GM06990 (cell line): ENCODE data around the gene CD226.
A peak's percentile ranks its signal among the peaks of the same experiment; 100 is the strongest.

ENCODE experiments used
- DNase-seq: peaks from one replicate; pipeline ENCODE4 v3.0.0-alpha.2; 2011; ENCODE audit not compliant: insufficient read length; ENCODE audit errors: extremely low read depth
- H3K27me3 ChIP-seq: replicated peaks from 2 replicates; pipeline ENCODE4 v1.6.0; 2011; ENCODE audit warnings: low read length; ENCODE audit not compliant: control insufficient read depth, insufficient read depth
- H3K36me3 ChIP-seq: 2 replicates; pipeline ENCODE4 v1.5.1; 2011; ENCODE audit warnings: low read length; ENCODE audit not compliant: control insufficient read depth, insufficient read depth
- H3K4me3 ChIP-seq: replicated peaks from 2 replicates; pipeline ENCODE4 v1.5.1; 2011; ENCODE audit warnings: low read depth, mild to moderate bottlenecking, control low read depth, low read length
- CTCF ChIP-seq: IDR thresholded peaks from 2 replicates; pipeline ENCODE4 v1.5.1; 2011; ENCODE audit warnings: low read length, control low read depth, mild to moderate bottlenecking, inconsistent platforms; ENCODE audit not compliant: insufficient read depth, poor library complexity, severe bottlenecking

The CD226 gene

GRCh38 chr18:69948919-69949537, 1.4 kb upstream of the CD226 start:
- Histone ChIP-seq H3K27me3 (no peaks in the 10 kb centered on the region), H3K36me3 (no peaks in the 10 kb centered on the region), H3K4me3 (no peak overlapping the region; the same call in 1 of the 2 replicates)
- no peak for TF ChIP-seq CTCF
- DNase-seq, result peak; percentile 66

GRCh38 chr18:69948256-69948655, 583 bp upstream of the CD226 start:
- H3K27me3 ChIP-seq, result no peaks in the 10 kb centered on the region
- no peak for TF ChIP-seq CTCF
- no peak overlapping the region for H3K4me3 ChIP-seq
- DNase-seq, result no peak
- H3K36me3 ChIP-seq, result no peaks in the 10 kb centered on the region

- Histone ChIP-seq H3K36me3 (peaks cover 3% of the 10 kb centered on the region; the same call in 1 of the 2 replicates), H3K27me3 (no peaks in the 10 kb centered on the region), H3K4me3 (peak overlapping the region; percentile 71)
- DNase-seq, result no peak
- no peak for TF ChIP-seq CTCF
Observed at GRCh38 chr18:69946608-69947155, 991 bp downstream of the CD226 start.

GRCh38 chr18:69945220-69946114, 2.2 kb downstream of the CD226 start:
- peaks cover 7% of the 10 kb centered on the region for H3K36me3 ChIP-seq
- no peaks in the 10 kb centered on the region for H3K27me3 ChIP-seq
- no peak for TF ChIP-seq CTCF
- peak overlapping the region; percentile 71 for H3K4me3 ChIP-seq
- DNase-seq, result no peak

- DNase-seq, result no peak
- peaks cover 7% of the 10 kb centered on the region for H3K36me3 ChIP-seq
- TF ChIP-seq CTCF, result no peak
- peak overlapping the region; percentile 71 for H3K4me3 ChIP-seq
- no peaks in the 10 kb centered on the region for H3K27me3 ChIP-seq
Observed at GRCh38 chr18:69944436-69944835, 3.2 kb downstream of the CD226 start.
